ENCODE measurements around the gene RGS3.

RGS3 gene

GRCh38 chr9:113600871-113601614 is 137.5 kb downstream of the RGS3 start:
- DNase-seq (ENCODE audit: low read depth) = no peak

GRCh38 chr9:113601656-113602055 is 138.1 kb downstream of the RGS3 start:
- DNase-seq (ENCODE audit: low read depth) = no peak

GRCh38 chr9:113602126-113603047 is 138.9 kb downstream of the RGS3 start:
- peak; percentile 84 for DNase-seq (ENCODE audit: low read depth)

- no peak for DNase-seq (ENCODE audit: low read depth)
Measured at GRCh38 chr9:113603048-113603375, 139.5 kb downstream of the RGS3 start.

- DNase-seq (ENCODE audit: low read depth) = no peak
Measured at GRCh38 chr9:113603773-113604172, 140.2 kb downstream of the RGS3 start.

- DNase-seq (ENCODE audit: low read depth) = no peak
Measured at GRCh38 chr9:113604393-113604792, 140.9 kb downstream of the RGS3 start.

GRCh38 chr9:113606510-113606909 is 143.0 kb downstream of the RGS3 start:
- no peak for DNase-seq (ENCODE audit: low read depth)

GRCh38 chr9:113608082-113608685 is 144.7 kb downstream of the RGS3 start:
- DNase-seq (ENCODE audit: low read depth) = no peak

- peak; percentile 58 for DNase-seq (ENCODE audit: low read depth)
Measured at GRCh38 chr9:113609562-113610318, 146.2 kb downstream of the RGS3 start.

GRCh38 chr9:113611461-113612215 is 148.1 kb downstream of the RGS3 start:
- DNase-seq (ENCODE audit: low read depth) = no peak

- no peak for DNase-seq (ENCODE audit: low read depth)
Measured at GRCh38 chr9:113612216-113612747, 148.8 kb downstream of the RGS3 start.

- no peak for DNase-seq (ENCODE audit: low read depth)
Measured at GRCh38 chr9:113612828-113613227, 149.3 kb downstream of the RGS3 start.

GRCh38 chr9:113613815-113614413 is 150.4 kb downstream of the RGS3 start:
- no peak for DNase-seq (ENCODE audit: low read depth)

GRCh38 chr9:113614843-113615648 is 151.5 kb downstream of the RGS3 start:
- peak; percentile 78 for DNase-seq (ENCODE audit: low read depth)

- DNase-seq (ENCODE audit: low read depth) = no peak
Measured at GRCh38 chr9:113616116-113616515, 152.6 kb downstream of the RGS3 start.

- no peak for DNase-seq (ENCODE audit: low read depth)
Measured at GRCh38 chr9:113616621-113617496, 153.3 kb downstream of the RGS3 start.

GRCh38 chr9:113617550-113617949 is 154.0 kb downstream of the RGS3 start:
- peak; percentile 70 for DNase-seq (ENCODE audit: low read depth)

- DNase-seq (ENCODE audit: low read depth) = no peak
Measured at GRCh38 chr9:113618836-113619490, 155.4 kb downstream of the RGS3 start.
